GM12878 (cell line): ENCODE data around the gene CYP2C19. TPM values are rescaled to one million over a fixed set of nuclear protein-coding genes. Genes with fewer than 3 reads are reported as not detected.
"Not testable (repeated sequence)": the region's sequence is repeated elsewhere in the genome, so short reads cannot be mapped to it uniquely, and the experiment has no call there.

Source experiments
- ATAC-seq: fragments of 200-7000 bp; cut with Tn5 transposase; 3 replicates; pipeline ENCODE4 v1.9.1; 2020; ENCODE audit warnings: mild to moderate bottlenecking, moderate library complexity
- BruUV-seq: library from RNA; stranded (reverse); fragments of 400-500 nt; replicated peaks from 2 replicates; lab custom pipeline; 2021; lab: Mats Ljungman, UMichigan
- CTCF ChIA-PET: fragments of 300-600 bp; sonication (Branson Sonifier 250); formaldehyde crosslinking; extraction: SDS; loops from one replicate; lab custom pipeline; 2021; ENCODE audit warnings: inconsistent platforms; lab: Yijun Ruan, JAX
- POLR2A ChIA-PET: fragments of 350-600 bp; formaldehyde crosslinking; extraction: SDS; loops from one replicate; lab custom pipeline; 2021; ENCODE audit warnings: inconsistent platforms; lab: Charles Lee
- RAD21 ChIA-PET: fragments of 300-600 bp; sonication (Branson Sonifier 250); formaldehyde crosslinking; loops from one replicate; lab custom pipeline; 2023; ENCODE audit warnings: antibody characterized with exemption; ENCODE audit not compliant: unreplicated experiment; lab: Charles Lee
- SMC1A ChIA-PET: fragments of 300-600 bp; sonication (Branson Sonifier 250); formaldehyde crosslinking; loops from one replicate; lab custom pipeline; 2023; ENCODE audit not compliant: unreplicated experiment, uncharacterized antibody; lab: Charles Lee
- DNase-seq: peaks from one replicate; pipeline ENCODE4 v3.0.0-alpha.2; 2011; ENCODE audit warnings: low read depth, low spot score
- FAIRE-seq: peaks from 3 replicates; lab custom pipeline; 2011; peaks lifted over from hg19 to GRCh38; lab: Jason Lieb, UNC
- H2AFZ ChIP-seq: 2 replicates; pipeline ENCODE4 v1.6.0; 2011; ENCODE audit warnings: low read depth, low read length, control low read depth; ENCODE audit not compliant: control insufficient read depth
- H3K27ac ChIP-seq: 2 replicates; pipeline ENCODE4 v1.5.1; 2011; ENCODE audit warnings: control low read depth; ENCODE audit not compliant: control insufficient read depth, insufficient read depth
- H3K27me3 ChIP-seq, 2 experiments: replicated peaks in 1 of 2; 2 replicates each; pipeline versions ENCODE4 v1.6.0 to v1.6.1; 2011; ENCODE audit warnings: low read length in 1 of 2; ENCODE audit not compliant: control insufficient read depth in 2 of 2, insufficient read depth in 2 of 2
- H3K36me3 ChIP-seq, 2 experiments: 2 replicates each; pipeline ENCODE4 v1.5.1; 2011; ENCODE audit warnings: low read length in 1 of 2; ENCODE audit not compliant: control insufficient read depth in 2 of 2, insufficient read depth in 2 of 2
- H3K4me1 ChIP-seq: 2 replicates; pipeline ENCODE4 v1.6.1; 2011; ENCODE audit warnings: mild to moderate bottlenecking, low read length, moderate library complexity, mixed read lengths; ENCODE audit not compliant: control insufficient read depth, insufficient read depth
- H3K4me2 ChIP-seq: 2 replicates; pipeline ENCODE4 v1.6.0; 2011; ENCODE audit warnings: control low read depth; ENCODE audit not compliant: control insufficient read depth, insufficient read depth
- H3K4me3 ChIP-seq: fragments of 200-600 bp; sonication (generic); 2 replicates; pipeline ENCODE4 v1.5.1; 2016
- H3K79me2 ChIP-seq: 2 replicates; pipeline ENCODE4 v1.6.0; 2011; ENCODE audit warnings: low read length; ENCODE audit not compliant: control insufficient read depth, insufficient read depth
- H3K9ac ChIP-seq: 2 replicates; pipeline ENCODE4 v1.8.0; 2011; ENCODE audit warnings: low read length, control low read depth, mixed read lengths; ENCODE audit not compliant: control insufficient read depth, insufficient read depth
- H3K9me3 ChIP-seq: replicated peaks from 3 replicates; pipeline ENCODE4 v1.5.1; 2011; ENCODE audit warnings: mild to moderate bottlenecking, low read length; ENCODE audit not compliant: control insufficient read depth, insufficient read depth
- H4K20me1 ChIP-seq: 2 replicates; pipeline ENCODE4 v1.6.0; 2011; ENCODE audit not compliant: control insufficient read depth, insufficient read depth
- BACH1 ChIP-seq: fragments of 450-650 bp; IDR thresholded peaks from 2 replicates; pipeline ENCODE4 v1.6.1; 2017; ENCODE audit warnings: mild to moderate bottlenecking, borderline replicate concordance
- KDM1A ChIP-seq: fragments of 200-600 bp; sonication (generic); IDR thresholded peaks from 2 replicates; pipeline ENCODE4 v1.6.1; 2016; ENCODE audit warnings: borderline replicate concordance
- NFYB ChIP-seq: IDR thresholded peaks from 2 replicates; pipeline ENCODE4 v1.6.1; 2011; ENCODE audit warnings: low read depth, mild to moderate bottlenecking, low read length, improper control_type of control experiment, moderate library complexity; ENCODE audit not compliant: insufficient read depth
- SIN3A ChIP-seq: IDR thresholded peaks from 2 replicates; pipeline ENCODE4 v1.6.1; 2012; ENCODE audit warnings: low read depth, low read length, improper control_type of control experiment
- TAF1 ChIP-seq: IDR thresholded peaks from 2 replicates; pipeline ENCODE4 v1.6.1; 2011; ENCODE audit warnings: mild to moderate bottlenecking, low read depth, low read length, borderline replicate concordance
- WGBS: methylation state at CpG from one replicate; pipeline ENCODE4 v1.1.6; 2016; ENCODE audit warnings: low lambda C conversion rate; ENCODE audit not compliant: insufficient replicate concordance, insufficient coverage; ENCODE audit errors: missing lambda C conversion rate; 5-methylcytosine and 5-hydroxymethylcytosine counted together
- in situ Hi-C: fragments of 300-500 bp; cut with MboI; formaldehyde crosslinking; loops from 9 replicates; pipeline ENCODE4 v1.14.3; 2018; ENCODE audit warnings: mixed read lengths
- intact Hi-C: fragments of 100-400 bp; cut with micrococcal nuclease; formaldehyde crosslinking; loops from one replicate; pipeline ENCODE4 v1.14.2; 2022; ENCODE audit not compliant: unreplicated experiment
- polyA plus RNA-seq, 11 experiments: library from polyadenylated mRNA; depleted of rRNA in 4 of 11; unstranded in 6 of 11; stranded (reverse) in 5 of 11; fragments of >200 nt; fragmentation: Nextera tagmentation in 4 of 11; fragmentation: Illumina TruSeq in 1 of 11; extraction: Ambion mirVana in 4 of 11; extraction: Trizol in 1 of 11; gene quantifications; 1 replicate in 1 of 11; 2 replicates in 10 of 11; pipeline versions ENCODE4 v1.2.1 to v1.2.3, GENCODE V29; 2011 to 2016; ENCODE audit warnings: inconsistent platforms in 2 of 11, missing spikeins in 2 of 11, low read depth in 1 of 11
- total RNA-seq, 4 experiments: library from RNA; depleted of rRNA in 3 of 4; stranded (reverse); fragments of >200 nt in 3 of 4; fragmentation: Illumina TruSeq in 1 of 4; extraction: Trizol in 1 of 4; gene quantifications; 2 replicates each; pipeline versions ENCODE4 v1.2.1 to v1.2.3, GENCODE V29; 2013 to 2021

Gene CYP2C19
- total and polyA plus RNA-seq, 10 of the 15 experiments (the other 5 are each of a cell fraction or from before 2014, with no cell fraction given): not detected

GRCh38 chr10:94760586-94761178 lies 1.8 kb upstream of the CYP2C19 start:
- Histone ChIP-seq H3K4me2 (no peak overlapping the region), H2AFZ (no peak overlapping the region), H3K4me3 (no peak overlapping the region), H3K27me3 (no peaks in the 10 kb centered on the region), H3K27ac (no peak overlapping the region), H4K20me1 (no peaks in the 10 kb centered on the region), H3K79me2 (no peaks in the 10 kb centered on the region), H3K9ac (no peak overlapping the region), H3K36me3 (no peaks in the 10 kb centered on the region), H3K9me3 (no peaks in the 10 kb centered on the region), H3K4me1 (no peaks in the 10 kb centered on the region)
- SMC1A ChIA-PET: no interaction called here
- in situ Hi-C loops (no loop called here), intact Hi-C loops (no loop called here)
- TF ChIP-seq BACH1: no peak
- TF ChIP-seq NFYB: no peak
- no peak for TF ChIP-seq SIN3A
- no peak for TF ChIP-seq KDM1A
- no peak for TF ChIP-seq TAF1
- BruUV-seq: no TSS peak
- CTCF ChIA-PET: no interaction called here
- RAD21 ChIA-PET: no interaction called here
- POLR2A ChIA-PET: no interaction called here
- DNase-seq (no peak), FAIRE-seq (no peak), ATAC-seq (no peak)
- WGBS: 3% methylated on average over 2 of the region's 2 CpGs

- H3K4me2 ChIP-seq, H4K20me1 ChIP-seq, H3K9ac ChIP-seq, RAD21 ChIA-PET, DNase-seq, H3K9me3 ChIP-seq, in situ Hi-C loops, H2AFZ ChIP-seq, H3K27ac ChIP-seq, H3K27me3 ChIP-seq, CTCF ChIA-PET, H3K4me3 ChIP-seq, BruUV-seq, FAIRE-seq, H3K4me1 ChIP-seq, ATAC-seq, intact Hi-C loops, SMC1A ChIA-PET, H3K79me2 ChIP-seq, H3K36me3 ChIP-seq, POLR2A ChIA-PET: not testable (repeated sequence)
- 66% methylated on average over 6 of the region's 6 CpGs for WGBS
Measured at GRCh38 chr10:94775425-94775824, 12.9 kb downstream of the CYP2C19 start.
